Measurements from ENCODE around the gene SNRPE.

The SNRPE gene

DNA sequence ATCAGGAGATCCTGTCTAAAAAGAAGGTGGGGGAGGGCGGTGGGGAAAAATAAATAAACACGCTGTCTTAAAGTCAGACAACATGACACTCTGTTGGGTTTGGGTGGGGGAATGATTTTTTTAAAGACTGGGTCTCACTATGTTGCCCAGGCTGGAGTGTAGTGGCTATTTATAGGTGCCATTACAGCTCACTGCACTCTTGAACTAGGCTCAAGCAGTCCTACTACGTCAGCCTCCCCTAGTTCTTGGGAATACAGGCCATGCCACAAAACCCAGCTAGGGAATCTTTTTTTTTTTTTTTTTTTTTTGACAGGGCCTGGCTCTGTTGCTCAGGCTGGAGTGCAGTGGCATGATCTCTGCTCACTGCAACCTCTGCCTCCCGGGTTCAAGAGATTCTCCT, 2.4 kb upstream of the SNRPE start:
- TF ChIP-seq ZNF274 (IDR thresholded peaks at IDR 0.05; ENCODE audit: low read depth, low read length): no peak
- no peak overlapping the region for H3K4me3 ChIP-seq (ENCODE audit: low read length)

DNA sequence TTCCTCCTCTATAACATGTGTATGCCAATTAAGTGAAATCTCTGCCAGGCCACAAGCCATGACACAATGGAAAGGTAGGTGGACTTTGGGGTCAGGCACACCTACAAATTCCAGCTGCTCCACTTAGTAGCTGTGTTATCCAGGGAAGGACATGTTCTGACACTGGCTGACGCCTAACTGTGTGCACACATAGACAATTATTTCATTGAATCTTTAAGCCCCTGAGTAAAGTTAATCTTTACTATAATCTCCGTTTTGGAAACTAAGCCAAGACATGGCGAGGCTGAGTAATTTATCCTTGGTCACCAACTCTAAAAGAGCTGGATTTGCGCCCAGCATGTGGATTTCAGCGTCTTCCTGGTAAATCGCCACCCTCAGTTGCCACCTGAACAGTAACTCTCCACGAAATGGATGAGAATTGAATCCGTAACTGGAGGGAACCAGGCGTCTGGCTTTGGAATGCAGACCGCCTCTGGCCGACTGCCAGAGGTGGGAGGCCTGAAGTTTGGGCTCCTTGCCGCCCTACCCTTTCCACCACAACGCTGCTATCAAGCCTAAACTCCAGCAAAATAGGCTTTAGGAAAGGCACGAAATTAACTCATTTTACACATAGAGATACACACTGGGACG, 888 bp upstream of the SNRPE start:
- no peak overlapping the region for H3K4me3 ChIP-seq (ENCODE audit: low read length)
- TF ChIP-seq ZNF274 (IDR thresholded peaks at IDR 0.05; ENCODE audit: low read depth, low read length): no peak

DNA sequence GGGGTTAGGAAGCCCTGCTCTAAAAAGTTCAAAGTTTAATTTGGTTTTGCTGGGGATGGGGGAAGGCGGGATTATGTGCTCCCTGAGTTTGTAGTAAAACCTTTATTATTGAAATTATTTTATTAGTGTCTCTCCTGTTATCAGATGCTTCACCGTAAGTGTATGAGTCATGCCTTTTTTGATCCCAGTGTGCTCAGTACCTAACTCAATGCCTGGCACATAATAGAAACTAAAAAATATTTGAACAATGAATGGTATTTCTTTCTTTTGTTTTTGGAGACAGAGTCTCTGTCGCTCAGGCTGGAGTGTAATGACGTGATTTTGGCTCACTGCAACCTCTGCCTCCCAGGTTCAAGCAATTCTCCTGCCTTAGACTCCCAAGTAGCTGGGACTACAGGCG, 6.4 kb downstream of the SNRPE start:
- no peak for TF ChIP-seq ZNF274 (IDR thresholded peaks at IDR 0.05; ENCODE audit: low read depth, low read length)
- H3K4me3 ChIP-seq (ENCODE audit: low read length): no peak overlapping the region

DNA sequence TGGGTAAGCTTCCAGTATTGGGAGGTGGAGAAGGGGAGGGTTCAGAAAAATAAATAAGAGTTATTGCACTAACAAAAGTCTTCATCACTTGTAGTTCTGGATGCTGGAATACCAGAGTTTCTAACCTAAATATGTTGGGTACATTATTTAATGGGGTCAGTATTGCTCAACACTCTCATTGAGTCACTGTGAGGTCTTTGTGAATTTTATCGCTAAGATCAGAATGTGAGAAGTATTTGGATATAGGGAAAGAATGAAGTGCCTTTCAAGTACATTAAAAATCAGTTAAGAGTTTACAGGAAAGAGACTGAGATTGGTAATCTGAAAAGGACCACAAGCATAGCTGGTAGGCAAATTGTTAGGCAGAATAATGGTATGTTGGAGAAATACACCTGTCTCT, 8.8 kb downstream of the SNRPE start:
- H3K4me3 ChIP-seq (ENCODE audit: low read length): no peak overlapping the region
- TF ChIP-seq ZNF274 (IDR thresholded peaks at IDR 0.05; ENCODE audit: low read depth, low read length): no peak

DNA sequence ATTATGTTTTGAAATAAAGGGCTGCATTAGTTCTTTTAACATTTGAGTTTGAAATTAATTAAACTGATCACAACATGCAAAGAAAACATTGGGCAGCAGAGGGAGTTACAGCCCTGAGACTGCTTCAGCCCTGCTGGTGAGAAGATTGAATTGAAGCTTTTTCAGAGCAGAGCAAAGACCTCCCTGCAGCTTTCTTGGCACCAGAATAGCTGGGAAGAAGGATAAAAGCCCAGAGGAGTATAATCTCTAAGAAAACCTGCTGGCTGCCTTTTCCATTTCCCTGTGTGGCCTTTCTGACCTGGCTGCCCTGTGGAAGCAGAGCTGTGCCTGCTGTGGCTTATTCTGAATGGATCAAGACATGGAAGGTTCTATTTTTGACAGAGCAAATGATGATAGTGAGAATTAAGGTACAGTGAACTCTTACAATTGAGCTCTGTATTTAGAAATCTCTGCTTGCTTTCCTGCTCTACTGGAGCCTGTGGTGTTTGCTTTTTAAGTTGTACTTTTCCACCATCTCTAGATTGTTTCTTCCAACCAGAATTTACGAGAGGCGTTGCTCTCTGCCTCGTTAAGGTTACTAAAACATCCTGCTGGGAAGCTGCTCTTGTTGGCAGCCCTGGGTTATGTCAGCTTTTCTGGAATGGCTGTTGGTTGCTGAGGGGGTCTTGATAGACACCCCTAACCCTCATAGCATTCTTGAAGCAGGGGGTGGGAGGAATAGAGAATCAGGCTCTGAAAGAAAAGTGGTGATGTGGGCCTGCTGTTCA, 9.9 kb downstream of the SNRPE start:
- H3K4me3 ChIP-seq (ENCODE audit: low read length): no peak overlapping the region
- TF ChIP-seq ZNF274 (IDR thresholded peaks at IDR 0.05; ENCODE audit: low read depth, low read length): no peak

DNA sequence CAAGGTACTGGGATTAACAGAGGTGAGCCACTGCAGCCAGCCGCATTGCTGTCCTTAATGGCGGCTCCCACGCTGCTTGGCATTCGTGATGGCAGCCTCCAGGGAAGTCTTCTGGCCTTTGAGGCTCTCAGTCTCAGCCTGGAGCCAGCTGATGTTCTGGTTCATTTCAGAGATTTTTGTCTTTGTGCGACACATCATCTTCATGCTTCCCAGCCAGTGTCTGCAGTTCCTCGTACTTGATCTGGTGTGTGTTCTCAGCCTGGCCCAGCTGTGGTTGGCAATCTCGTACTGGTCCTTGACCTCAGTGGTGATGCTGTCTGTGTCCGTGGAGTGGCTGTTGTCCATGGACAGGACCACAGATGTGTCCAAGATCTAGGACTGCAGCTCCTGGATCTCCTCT, 11.7 kb downstream of the SNRPE start:
- TF ChIP-seq ZNF274 (IDR thresholded peaks at IDR 0.05; ENCODE audit: low read depth, low read length): no peak
- no peak overlapping the region for H3K4me3 ChIP-seq (ENCODE audit: low read length)

DNA sequence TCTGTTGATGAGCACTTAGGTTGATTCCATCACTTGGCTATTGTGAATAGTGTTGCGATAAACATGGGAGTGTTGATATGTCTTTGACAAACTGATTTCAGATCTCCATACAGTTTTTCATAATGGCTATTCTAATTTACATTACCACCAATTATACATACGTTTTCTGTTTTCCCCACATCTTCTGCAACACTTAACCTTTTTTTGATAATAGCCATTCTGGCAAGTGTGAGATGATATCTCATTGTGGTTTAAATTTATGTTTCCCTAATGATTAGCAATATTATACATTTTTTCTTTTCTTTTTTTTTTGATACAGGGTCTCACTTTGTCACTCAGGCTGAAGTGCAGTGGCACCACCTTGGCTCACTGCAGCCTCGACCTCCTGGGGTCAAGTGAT, 17.0 kb downstream of the SNRPE start:
- no peak for TF ChIP-seq ZNF274 (IDR thresholded peaks at IDR 0.05; ENCODE audit: low read depth, low read length)
- no peak overlapping the region for H3K4me3 ChIP-seq (ENCODE audit: low read length)

DNA sequence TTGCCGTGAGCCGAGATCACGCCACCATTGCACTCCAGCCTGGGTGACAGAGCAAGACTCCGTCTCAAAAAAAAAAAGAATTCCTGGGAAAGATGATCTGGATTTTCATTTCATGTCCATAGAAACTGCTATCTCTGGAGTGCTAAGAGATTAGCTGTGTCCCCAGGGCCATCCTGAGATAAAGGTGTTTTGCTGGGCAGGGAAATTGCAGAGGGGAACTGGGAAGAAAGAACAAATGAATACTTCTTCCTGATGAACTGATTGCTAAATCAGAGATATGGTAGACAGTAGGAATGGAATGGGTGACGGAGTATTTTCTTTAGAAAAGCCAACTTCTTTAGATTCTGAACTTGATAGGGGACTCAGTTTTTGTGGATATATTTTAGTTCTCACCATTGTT, 19.2 kb downstream of the SNRPE start:
- TF ChIP-seq ZNF274 (IDR thresholded peaks at IDR 0.05; ENCODE audit: low read depth, low read length): no peak
- no peak overlapping the region for H3K4me3 ChIP-seq (ENCODE audit: low read length)

DNA sequence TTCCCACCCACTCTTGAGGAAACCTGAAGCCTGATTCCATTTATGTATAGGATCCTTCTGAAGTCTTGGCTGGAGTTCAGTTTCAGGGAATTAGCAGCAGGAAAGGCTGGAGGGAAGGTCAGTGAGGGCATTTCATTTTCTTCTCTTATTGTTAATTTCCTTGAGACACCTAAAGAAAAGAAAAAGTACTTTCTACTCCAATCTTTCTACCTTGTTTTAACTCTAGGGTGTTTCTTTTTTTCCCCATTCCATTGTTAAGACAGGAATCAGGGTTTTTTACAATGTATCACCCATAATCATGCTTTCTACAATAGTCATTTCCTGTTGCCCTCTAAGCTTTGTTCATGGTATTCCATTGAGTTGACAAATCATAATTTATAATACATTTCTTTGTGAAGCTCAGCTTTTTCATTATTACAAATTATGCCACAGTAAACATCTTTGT, 27.4 kb downstream of the SNRPE start:
- TF ChIP-seq ZNF274 (IDR thresholded peaks at IDR 0.05; ENCODE audit: low read depth, low read length): no peak
- no peak overlapping the region for H3K4me3 ChIP-seq (ENCODE audit: low read length)

DNA sequence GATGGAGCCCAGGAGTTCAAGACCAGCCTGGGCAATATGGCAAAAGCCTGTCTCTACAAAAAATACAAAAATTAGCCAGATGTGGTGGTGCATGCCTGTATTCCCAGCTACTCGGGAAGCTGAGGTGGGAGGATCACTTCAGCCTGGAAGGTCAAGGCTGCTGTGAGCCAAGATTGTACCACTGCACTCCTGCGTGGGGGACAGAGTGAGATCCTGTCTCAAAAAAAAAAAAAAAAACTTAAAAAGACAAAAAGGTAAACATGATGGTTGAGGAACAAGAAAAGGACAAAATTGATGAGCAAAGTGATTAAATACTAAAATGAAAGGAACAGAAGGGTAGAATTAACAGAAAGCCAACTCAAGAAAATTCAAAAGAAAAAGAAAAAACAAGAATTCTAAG, 30.6 kb downstream of the SNRPE start:
- H3K4me3 ChIP-seq (ENCODE audit: low read length): no peak overlapping the region
- no peak for TF ChIP-seq ZNF274 (IDR thresholded peaks at IDR 0.05; ENCODE audit: low read depth, low read length)

DNA sequence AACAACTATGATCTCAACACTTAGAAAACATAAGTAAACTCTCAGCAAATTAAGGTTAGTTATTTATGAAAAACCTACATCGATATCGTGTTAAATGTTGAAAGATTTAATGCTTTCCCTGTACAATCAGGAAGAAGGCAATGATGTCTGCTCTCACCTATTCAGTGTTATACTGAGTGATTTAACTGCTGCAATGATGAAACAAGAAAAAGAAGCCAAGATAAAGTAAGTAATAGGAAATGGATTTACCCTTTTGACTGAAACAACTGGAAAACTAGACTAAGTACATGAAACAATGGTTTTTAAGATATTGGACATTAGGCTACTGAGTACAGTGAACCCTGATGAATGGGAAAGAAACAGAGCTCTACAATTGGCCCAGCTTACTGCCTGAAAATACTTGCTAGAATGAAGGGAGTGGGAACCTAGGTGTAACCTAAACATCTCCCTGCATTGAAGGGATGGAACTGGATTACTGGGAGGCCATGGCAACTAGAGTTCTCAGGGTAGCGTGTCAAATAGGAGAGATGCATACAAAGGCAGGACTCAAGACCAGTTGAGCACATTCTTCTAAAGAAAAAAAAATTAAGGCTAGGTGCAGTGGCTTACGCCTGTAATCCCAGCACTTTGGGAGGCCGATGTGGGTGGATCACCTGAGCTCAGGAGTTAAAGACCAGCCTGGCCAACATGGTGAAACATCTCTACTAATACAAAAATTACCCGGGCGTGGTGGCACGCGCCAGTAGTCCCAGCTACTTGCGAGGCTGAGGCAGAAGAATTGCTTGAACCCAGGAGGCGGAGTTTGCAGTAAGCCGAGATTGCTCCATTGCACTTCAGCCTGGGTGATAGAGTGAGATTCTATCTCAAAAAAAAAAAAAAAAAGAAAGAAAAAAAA, 37.3 kb downstream of the SNRPE start:
- no peak for TF ChIP-seq ZNF274 (IDR thresholded peaks at IDR 0.05; ENCODE audit: low read depth, low read length)
- no peak overlapping the region for H3K4me3 ChIP-seq (ENCODE audit: low read length)

DNA sequence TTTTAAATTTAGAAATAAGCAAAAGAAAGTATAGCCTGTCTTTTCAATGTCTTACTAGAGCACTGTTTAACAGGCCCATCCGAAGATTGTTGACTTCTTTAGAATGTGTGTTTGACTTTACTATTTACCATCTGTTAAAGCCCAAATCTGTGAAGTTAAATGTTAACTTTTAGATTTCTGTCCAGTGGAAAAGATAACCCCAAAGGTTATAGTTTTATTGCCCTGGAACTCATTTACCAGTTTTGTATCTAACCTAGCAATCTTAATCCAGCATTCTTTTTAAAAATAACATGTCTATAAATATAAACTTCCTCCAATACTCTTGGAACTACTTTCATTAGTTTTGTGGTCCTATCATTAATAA, 37.9 kb downstream of the SNRPE start:
- H3K4me3 ChIP-seq (ENCODE audit: low read length): no peak overlapping the region
- TF ChIP-seq ZNF274 (IDR thresholded peaks at IDR 0.05; ENCODE audit: low read depth, low read length): no peak

DNA sequence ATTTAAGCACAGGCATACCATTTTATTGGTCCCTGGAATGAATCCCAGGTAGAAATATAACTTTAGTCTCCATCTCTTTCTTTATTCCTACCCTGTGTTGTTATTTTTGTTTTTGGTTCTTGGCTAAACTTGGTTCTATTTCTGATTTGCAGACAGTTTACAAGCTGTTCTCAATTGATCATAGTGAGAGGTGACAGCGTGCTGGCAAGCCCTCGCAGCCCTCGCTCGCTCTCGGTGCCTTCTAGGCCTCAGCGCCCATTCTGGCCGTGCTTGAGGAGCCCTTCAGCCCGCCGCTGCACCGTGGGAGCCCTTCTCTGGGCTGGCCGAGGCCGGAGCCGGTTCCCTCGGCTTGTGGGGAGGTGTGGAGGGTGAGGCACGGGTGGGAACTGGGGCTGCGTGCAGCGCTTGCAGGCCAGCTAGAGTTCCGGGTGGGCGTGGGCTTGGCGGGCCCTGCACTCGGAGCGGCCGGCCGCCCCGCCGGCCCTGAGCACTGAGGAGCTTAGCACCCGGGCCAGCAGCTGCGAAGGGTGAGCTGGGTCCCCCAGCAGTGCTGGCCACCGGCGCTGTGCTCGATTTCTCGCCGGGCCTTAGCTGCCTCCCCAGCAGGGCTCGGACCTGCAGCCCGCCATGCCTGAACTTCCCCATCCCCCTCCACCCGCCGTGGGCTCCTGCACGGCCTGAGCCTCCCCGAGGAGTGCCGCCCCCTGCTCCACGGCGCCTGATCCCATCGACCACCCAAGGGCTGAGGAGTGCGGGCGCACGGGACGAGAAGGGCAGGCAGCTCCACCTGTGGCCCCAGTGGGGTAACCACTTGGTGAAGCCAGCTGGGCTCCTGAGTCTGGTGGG, 38.7 kb downstream of the SNRPE start:
- no peak overlapping the region for H3K4me3 ChIP-seq (ENCODE audit: low read length)
- no peak for TF ChIP-seq ZNF274 (IDR thresholded peaks at IDR 0.05; ENCODE audit: low read depth, low read length)

DNA sequence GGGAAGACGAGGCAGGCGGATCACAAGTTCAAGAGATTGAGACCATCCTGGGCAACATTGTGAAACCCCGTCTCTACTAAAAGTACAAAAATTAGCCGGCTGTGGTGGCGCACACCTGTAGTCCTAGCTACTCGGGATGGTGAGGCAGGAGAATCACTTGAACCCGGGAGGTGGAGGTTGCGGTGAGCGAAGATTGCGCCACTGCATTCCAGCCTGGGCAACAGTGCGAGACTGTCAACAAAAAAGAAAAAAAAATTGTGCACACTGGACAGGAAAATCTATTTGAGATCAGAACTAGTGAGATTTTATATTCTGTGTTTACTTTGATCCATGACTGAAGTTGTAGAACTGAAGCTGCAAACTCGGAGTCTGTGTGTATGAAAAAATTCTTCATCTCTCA, 40.2 kb downstream of the SNRPE start:
- no peak overlapping the region for H3K4me3 ChIP-seq (ENCODE audit: low read length)
- no peak for TF ChIP-seq ZNF274 (IDR thresholded peaks at IDR 0.05; ENCODE audit: low read depth, low read length)

Measured in GM08714 (cell line).